Measurements from ENCODE around the gene ERFL. TPM values are rescaled to one million over a fixed set of nuclear protein-coding genes. Genes with fewer than 3 reads are reported as not detected.
"Not testable (repeated sequence)": the region's sequence is repeated elsewhere in the genome, so short reads cannot be mapped to it uniquely, and the experiment has no call there.

ERFL gene
- polyA plus RNA-seq, 1 of the 3 experiments (the other 2 are of a cell fraction): 0.07 TPM

DNA sequence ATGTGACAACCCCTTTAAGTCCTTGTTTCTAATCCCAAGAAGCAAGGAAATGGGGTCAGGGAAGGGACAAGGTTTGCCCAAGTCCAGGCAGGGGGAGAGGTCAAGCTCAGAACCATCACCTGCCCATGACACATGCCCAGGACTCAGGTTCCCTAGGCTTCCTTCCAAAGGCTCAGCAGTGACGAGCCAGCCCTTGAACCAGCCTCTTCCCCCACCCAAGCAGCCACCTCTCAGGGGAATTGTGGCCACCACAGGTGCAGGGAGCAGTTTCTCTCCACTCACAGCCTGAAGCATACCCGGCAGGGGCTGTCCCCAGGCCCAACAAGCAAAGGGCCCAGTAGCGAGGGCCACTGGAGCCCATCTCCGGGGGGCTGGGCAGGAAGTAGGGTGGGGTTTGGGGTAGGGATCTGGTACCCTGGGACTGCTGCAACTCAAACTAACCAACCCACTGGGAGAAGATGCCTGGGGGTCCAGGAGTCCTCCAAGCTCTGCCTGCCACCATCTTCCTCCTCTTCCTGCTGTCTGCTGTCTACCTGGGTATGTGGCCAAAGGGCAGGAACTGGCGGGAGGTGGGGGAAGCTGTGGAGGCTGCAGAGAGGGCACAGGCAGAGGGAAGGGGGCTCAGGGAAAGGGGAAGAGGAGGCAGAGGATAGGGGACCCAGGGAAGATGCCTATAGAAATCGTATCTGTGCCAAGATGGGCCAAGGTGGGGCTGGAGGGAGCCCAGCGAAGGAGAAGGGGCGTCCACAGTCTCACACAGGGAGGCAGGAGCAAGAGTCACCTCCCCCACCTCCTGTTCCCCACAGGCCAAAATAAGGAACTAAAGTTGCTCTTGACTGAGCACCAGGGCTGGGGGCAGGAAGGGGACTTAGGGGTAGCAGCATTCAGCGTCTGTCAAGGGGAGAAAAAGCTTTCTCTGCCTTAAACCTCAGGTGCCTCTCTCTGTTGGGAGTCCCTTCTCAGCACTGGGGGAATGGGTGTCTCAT is 51.1 kb downstream of the ERFL start, which contains the start of gene CD79A:
Gene CD79A (plus strand): TSS at position 433 of the 986 bp plus-strand sequence. CDS start 26 bp downstream, at position 459.
- ChIA-PET CTCF (interaction anchor here (0.7 to 1.0 kb wide), 2 partner anchors 74 to 151 kb away, joined by 3 read pairs; no protein-coding TSS in a partner anchor), POLR2A (interaction anchor here (0.9 kb wide), 1 partner anchor 17 kb away, joined by 4 read pairs; the partner anchor contains the start of gene RPS19)
- H3K4me3 ChIP-seq (ENCODE audit: low read depth in 2 of 2, low read length in 1 of 2): no peak within 1 kb of the TSS

GRCh38 chr19:41875973-41876372 is 52.3 kb downstream of the ERFL start:
- H3F3A ChIP-seq (replicated peaks; ENCODE audit: insufficient read depth): peaks cover 45% of the 10 kb centered on the region
- CTCF ChIA-PET: interaction anchor here (1.0 kb wide), 1 partner anchor 153 kb away, joined by 3 read pairs; no protein-coding TSS in a partner anchor
- peaks cover 10 to 12% of the 10 kb centered on the region in 2 experiments for H3K36me3 ChIP-seq (replicated peaks in 1 of 2; ENCODE audit: control insufficient read depth in 1 of 2, insufficient read depth in 2 of 2, low read length in 1 of 2)
- H3K4me1 ChIP-seq (ENCODE audit: control insufficient read depth in 1 of 2, insufficient read depth in 2 of 2, low read depth in 1 of 2, low read length in 1 of 2); H3K27me3 ChIP-seq (ENCODE audit: insufficient read depth); H3K9ac ChIP-seq; POLR2A ChIA-PET; H3K4me3 ChIP-seq (ENCODE audit: low read depth in 2 of 2, low read length in 1 of 2); H3K79me2 ChIP-seq (ENCODE audit: insufficient read depth); H3K9me2 ChIP-seq; DNase-seq; H3K27ac ChIP-seq (ENCODE audit: low read depth in 2 of 2, low read length in 1 of 2); H2AFZ ChIP-seq (ENCODE audit: low read depth); H3K9me3 ChIP-seq; H3K4me2 ChIP-seq: not testable (repeated sequence)
- WGBS (ENCODE audit: low lambda C conversion rate): 61% methylated on average over 3 of the region's 3 CpGs
- H4K20me1 ChIP-seq (ENCODE audit: insufficient read depth): peaks cover 24% of the 10 kb centered on the region

More for the DNA sequence above, 51.1 kb downstream of the ERFL start, which contains the start of gene CD79A:
- H3F3A ChIP-seq (replicated peaks; ENCODE audit: insufficient read depth): peaks cover 35% of the 10 kb centered on the region
- WGBS (ENCODE audit: low lambda C conversion rate): 80% methylated on average over 9 of the region's 9 CpGs
- H3K4me1 ChIP-seq (ENCODE audit: control insufficient read depth in 1 of 2, insufficient read depth in 2 of 2, low read depth in 1 of 2, low read length in 1 of 2): peaks cover 0 to 5% of the 10 kb centered on the region in 2 experiments; a peak in 1 of 4 replicates
- H3K9me2 ChIP-seq: no peaks in the 10 kb centered on the region
- TF ChIP-seq FOXJ3 (CRISPR knock-in tag; IDR thresholded peaks at IDR 0.05) (no peak), REST (IDR thresholded peaks at IDR 0.05; ENCODE audit: low read depth, low read length) (no peak), NFIC (IDR thresholded peaks at IDR 0.05; ENCODE audit: borderline replicate concordance) (no peak), RAD21 (IDR thresholded peaks at IDR 0.05; ENCODE audit: low read length) (no peak), SIN3A (IDR thresholded peaks at IDR 0.05; ENCODE audit: borderline replicate concordance, low read depth, low read length) (no peak), RXRA (IDR thresholded peaks at IDR 0.05; ENCODE audit: borderline replicate concordance, low read depth) (no peak), TAF1 (IDR thresholded peaks at IDR 0.05; ENCODE audit: borderline replicate concordance, low read depth, low read length) (no peak), ELF1 (IDR thresholded peaks at IDR 0.05) (no peak), GABPA (IDR thresholded peaks at IDR 0.05; ENCODE audit: low read depth) (no peak), NRF1 (IDR thresholded peaks at IDR 0.05; ENCODE audit: low read depth, low read length) (no peak), FOSL2 (IDR thresholded peaks at IDR 0.05; ENCODE audit: borderline replicate concordance, low read depth) (no peak), FOXM1 (IDR thresholded peaks at IDR 0.05; ENCODE audit: low read depth) (no peak)
- TF ChIP-seq, protein P1, sequence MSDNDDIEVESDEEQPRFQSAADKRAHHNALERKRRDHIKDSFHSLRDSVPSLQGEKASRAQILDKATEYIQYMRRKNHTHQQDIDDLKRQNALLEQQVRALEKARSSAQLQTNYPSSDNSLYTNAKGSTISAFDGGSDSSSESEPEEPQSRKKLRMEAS (IDR thresholded peaks at IDR 0.05; ENCODE audit: low read depth): no peak
- no peak for DNase-seq
- H3K4me2 ChIP-seq: no peak within 1 kb of the TSS
- no peaks in the 10 kb centered on the region for H3K27me3 ChIP-seq (ENCODE audit: insufficient read depth)
- peaks cover 0 to 2% of the 10 kb centered on the region in 2 experiments for H3K36me3 ChIP-seq (replicated peaks in 1 of 2; ENCODE audit: control insufficient read depth in 1 of 2, insufficient read depth in 2 of 2, low read length in 1 of 2)
- peaks cover 13% of the 10 kb centered on the region; the same call in 1 of the 2 replicates for H4K20me1 ChIP-seq (ENCODE audit: insufficient read depth)
- no peak within 1 kb of the TSS for H2AFZ ChIP-seq (ENCODE audit: low read depth)
- no peak within 1 kb of the TSS for H3K9ac ChIP-seq
- H3K9me3 ChIP-seq: no peaks in the 10 kb centered on the region
- no peaks in the 10 kb centered on the region for H3K79me2 ChIP-seq (ENCODE audit: insufficient read depth)
- H3K27ac ChIP-seq (ENCODE audit: low read depth in 2 of 2, low read length in 1 of 2): no peak within 1 kb of the TSS
